ENCODE results near the gene KRTAP6-1.

The KRTAP6-1 gene, protein sequence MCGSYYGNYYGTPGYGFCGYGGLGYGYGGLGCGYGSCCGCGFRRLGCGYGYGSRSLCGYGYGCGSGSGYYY

DNA sequence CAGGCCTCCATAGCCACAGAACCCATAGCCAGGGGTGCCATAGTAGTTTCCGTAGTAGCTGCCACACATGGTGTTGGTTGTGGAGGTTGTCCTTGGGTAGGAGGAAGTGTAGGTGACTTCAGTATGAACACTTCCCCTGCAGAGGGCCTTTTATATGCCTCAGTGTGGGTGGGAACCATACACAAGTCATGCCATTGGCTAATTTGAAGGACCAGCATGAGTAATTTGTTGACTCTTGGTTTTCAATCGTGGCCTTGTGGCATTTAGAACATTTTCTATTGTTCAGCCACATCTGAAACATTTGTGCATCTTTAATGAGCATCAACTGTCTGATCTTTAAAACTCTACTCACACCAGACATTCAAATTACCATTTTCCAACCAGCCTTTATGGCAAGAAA, at the start of gene KRTAP6-1:
TSS of gene KRTAP6-1 (minus strand) at position 95 of the 400 bp plus-strand sequence. CDS start at position 69, 26 bp downstream.
- no peak for DNase-seq

DNA sequence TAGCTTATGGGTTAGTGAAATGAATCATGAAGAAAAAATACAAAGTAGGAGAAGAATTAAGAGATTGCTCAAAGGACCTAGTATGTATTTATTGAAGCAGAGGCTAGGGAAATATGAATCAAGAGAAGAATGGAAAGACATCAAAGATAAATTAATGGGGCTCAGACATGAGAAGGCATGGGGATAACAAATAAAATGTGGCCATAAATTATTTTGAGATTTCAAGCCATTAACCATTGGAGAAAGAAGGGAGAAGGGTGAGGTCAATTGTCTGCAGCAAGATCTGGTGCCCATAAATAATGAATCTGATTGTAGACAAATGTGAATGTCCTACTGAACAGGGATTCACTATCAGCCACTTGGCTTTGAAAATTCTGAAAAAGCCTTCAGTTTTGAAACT, 39.2 kb upstream of the KRTAP6-1 start:
- no peak for DNase-seq

DNA sequence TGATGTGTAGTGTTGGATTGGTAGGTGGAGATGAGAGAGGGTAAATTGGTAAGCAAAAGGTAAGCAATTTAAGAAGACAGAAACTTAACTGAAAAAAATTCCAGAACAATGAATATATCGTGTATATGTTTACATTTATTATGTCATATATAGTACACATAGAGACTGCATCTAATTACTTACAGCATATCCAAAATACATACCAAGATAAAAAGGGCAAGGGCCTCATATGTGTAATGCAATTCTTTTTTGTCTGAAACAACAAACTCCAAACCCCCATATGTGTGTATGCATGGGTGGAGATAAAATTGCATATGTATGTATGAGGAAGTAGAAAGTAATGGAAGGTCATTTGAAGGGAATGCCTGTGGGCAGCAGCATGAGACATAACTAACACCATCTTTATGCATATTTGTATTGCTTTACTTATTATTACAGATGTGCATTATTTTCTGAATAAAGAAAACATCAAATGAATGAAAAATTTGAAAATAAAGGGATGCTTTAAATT, 33.2 kb upstream of the KRTAP6-1 start:
- no peak for DNase-seq

DNA sequence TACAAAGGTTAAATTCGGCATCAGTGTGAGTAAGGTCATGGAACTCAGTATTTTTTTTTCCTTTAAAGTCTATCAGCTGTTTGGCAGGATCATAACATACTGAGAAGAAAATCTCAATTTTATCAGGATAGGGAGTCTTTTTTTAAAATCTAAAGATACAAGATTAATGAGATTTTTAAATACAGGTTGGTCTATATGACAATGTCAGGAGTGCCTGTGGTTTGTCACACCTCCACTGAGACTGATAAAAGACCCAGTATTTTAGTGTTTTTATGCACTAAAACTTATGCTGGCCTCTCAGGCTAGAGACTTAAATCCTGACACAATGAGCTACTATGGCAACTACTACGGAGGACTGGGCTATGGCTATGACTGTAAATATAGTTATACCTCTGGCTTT, 28.8 kb upstream of the KRTAP6-1 start, which contains the start of gene KRTAP20-3:
TSS of gene KRTAP20-3 (plus strand) at position 301 of the 400 bp plus-strand sequence.
- DNase-seq, result no peak

DNA sequence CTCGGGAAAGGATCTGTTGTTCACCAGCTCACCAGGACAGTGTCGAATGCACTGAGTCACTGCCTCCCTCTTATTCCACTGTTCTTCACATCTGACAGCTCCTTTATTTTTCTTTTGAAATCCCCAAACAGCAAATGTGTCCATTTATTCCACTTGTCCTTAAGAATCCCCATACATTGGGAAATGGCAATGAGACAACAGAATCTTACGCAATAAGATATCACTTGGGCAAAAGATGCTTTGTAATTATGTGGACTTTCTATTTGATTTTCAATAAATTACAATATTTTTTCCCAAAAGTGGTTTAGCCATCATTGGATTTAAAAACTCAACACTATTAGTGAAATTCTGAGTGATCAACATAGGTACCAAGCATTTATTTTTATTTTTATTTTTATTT, 25.0 kb upstream of the KRTAP6-1 start:
- DNase-seq, result no peak

DNA sequence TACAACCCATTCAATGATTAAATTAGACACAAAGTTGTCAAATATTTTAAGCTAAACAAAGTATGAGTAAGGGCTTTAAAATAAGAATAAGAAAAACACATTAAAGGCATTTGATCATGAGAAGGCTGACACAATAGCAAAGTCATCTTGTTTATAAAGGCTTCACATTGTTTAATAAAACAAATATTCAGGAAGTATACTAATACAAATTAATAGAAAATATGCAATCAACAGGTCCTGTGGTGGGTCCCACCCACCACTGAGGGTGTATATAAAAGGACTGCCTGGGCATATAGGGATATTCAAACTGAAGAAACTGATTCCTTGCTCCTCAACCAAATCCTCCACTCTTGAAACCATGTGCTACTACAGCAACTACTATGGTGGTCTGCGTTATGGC, 21.2 kb upstream of the KRTAP6-1 start, which contains the start of gene KRTAP20-2:
TSS of gene KRTAP20-2 (plus strand) at position 301 of the 400 bp plus-strand sequence. CDS start at position 359, 58 bp downstream.
- no peak for DNase-seq

DNA sequence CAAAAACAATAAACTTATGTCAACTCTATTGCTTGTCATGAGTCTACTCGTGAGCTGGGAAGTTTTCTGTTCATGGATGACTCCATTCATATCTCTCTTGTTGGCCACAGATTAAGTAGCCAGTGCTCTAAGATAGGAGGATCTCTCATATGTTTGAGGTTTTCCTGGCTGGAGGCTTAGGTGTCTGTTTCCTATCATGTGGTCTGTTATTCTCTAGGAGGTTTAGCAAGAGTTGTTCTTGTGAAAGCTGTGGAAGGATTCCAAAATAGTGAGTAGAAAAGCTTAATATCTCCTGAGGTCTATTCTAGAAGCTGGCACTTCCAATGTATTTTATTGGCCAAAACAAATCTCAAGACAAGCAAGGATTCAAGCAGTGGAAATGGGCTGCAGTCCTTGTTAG, 15.5 kb upstream of the KRTAP6-1 start:
- DNase-seq, result no peak

DNA sequence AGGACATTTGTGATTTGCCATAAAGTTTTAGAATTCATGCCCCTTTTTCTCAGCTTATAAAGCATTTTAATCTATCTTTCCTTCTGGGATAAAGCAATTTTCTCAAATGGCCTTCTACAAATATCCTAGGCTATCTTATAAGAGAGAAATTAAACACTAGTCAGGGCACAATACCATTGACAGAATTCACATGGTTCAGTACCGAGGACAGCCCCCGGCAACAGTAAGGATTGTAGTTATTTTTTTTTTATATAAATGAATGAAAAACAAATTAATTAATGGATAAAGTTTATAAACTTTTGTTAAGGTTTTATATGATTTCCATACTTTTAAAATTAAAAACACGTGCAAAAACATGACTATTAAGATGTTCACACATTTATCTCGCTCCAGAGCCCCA, 14.4 kb upstream of the KRTAP6-1 start:
- DNase-seq, result no peak

DNA sequence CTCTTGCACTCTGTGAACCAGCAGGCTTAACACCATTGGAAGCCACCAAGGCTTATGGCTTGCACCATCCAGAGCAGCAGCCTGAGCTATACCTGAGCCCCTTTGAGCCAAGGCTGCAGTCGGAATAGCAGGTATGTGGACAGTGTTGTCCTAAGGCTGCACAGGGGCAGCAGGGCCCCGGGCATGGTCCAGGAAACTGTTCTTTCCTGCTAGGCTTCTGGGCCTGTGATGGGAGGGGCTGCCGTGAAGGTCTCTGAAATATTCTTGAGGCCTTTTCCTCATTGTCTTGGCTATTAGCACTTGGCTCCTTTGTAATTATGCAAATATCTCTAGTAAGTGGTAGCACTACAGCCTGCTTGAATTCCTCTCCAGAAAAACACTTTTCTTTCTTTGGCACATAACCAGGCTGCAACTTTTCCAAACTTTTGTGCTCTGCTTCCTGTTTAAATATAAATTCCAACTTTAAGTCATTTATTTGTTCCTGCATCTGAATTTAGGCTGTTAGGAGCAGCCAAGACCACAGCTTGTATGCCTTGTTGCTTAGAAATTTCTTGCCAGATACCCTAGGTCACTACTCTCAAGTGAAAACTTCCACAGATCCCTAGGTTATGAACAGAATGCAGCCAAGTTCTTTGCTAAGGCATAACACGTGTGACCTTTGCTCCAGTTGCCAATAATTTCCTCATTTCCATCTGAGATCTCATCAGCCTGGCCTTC, 11.9 kb upstream of the KRTAP6-1 start:
- DNase-seq, result no peak

DNA sequence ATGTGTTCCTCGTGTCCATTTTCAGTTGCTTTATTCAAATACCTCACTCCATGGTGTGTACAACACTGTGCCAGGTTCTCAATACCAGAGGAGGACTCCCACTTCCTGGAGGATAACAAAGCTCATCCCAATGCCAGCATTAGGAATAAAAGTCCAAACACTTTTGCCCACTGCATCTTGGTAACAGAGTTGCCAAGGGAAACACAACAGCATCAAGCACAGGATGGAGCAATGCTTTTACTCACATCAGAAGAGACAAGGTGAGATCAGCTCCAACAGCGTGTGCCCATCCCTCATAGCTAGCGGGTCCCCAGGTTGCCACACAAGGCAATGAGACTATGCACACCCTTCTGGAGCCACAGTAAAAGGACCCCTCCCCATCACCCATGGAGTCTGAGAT, 9.6 kb upstream of the KRTAP6-1 start:
- no peak for DNase-seq

DNA sequence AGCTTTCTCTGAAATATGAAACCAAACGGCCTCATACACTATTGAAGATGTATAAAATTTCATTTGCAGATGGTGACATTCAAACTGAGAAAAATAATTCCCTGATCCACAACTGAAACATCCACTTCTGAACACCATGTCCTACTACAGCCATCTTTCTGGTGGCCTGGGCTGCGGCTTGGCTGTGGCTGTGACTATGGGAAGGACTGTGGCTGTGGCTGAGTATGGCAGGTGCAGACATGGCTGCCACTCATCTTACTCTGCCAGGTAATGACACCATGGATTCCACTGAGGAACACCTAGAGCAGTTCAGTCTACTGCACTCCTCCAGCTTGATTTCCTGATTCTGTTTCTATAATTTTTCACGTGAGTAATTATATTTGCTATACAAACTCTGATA, 6.8 kb upstream of the KRTAP6-1 start, which contains the start of gene KRTAP20-4:
TSS of gene KRTAP20-4 (plus strand) at position 106 of the 400 bp plus-strand sequence.
- no peak for DNase-seq

DNA sequence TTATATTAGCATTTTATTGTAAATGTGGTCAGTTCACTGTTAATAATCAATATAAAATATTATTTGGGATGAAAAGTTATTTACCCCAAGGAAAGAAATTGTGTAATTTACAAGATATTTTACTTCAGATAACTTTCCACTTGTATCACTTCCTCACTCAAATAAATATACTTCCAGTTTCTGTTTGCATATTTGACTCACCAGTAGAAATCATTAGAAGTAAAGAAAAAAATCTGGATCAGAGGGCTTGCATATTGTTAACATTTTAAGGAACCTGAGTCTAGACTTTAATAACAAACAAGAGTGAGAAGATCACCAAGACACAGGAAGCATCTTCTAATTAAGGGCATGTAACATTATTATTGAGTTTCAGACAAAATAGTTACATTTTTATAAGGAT, 6.3 kb upstream of the KRTAP6-1 start:
- DNase-seq, result no peak

DNA sequence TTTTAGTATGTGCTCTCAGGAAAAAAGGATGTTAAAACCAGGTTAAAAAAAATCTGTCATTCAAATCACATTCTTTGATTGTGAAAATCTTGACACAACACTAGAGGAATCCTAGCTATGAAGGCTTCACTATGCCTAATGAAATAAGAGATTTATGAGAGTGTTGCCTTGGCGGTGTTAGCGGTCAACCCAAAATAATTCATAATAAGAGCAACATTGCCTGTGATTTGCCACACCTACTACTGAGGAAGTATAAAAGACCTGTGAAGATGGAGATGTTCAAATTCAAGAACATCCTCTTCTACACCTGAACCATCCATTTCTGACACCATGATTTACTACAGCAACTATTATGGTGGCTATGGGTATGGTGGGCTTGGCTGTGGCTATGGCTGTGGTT, 2.4 kb upstream of the KRTAP6-1 start, which contains the start of gene KRTAP20-1:
TSS of gene KRTAP20-1 (plus strand) at position 301 of the 400 bp plus-strand sequence. CDS start at position 331, 30 bp downstream.
- no peak for DNase-seq

DNA sequence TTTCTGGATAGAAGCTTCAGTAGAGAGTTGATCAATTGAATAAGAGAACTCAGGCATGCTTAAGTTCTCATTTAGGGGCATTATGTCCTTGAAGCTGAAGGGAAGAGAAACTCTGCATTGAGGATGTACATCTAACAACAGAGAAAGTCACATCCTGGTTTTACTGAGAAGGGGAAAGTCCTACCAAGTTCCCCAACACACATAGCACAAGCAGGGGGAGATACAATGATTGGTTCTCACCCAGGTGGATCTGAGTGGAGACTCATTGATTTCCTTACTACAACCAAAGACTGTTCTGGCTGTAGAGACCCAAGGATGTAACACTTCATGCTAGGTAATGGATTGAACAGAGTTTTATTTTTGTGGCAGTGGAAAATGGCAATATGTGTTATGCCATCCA, 1.5 kb upstream of the KRTAP6-1 start:
- DNase-seq, result no peak

DNA sequence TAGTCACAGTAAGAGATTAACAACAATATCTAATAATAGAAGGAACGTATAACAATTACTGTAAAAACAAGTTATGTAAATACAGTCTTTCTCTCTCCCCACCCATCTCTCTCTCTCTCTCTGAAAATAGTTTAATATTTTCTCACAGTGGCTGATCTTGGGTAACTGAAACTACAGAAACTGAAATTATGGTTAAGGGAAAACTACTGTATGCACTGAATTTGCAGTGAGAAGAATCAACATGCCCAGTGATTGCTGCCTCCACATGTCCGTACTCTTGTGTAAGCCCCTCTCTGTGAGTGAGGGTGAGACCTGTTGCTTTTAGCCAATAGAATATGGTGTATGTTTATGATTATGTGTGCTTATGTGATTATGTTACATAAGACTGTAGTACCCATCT, 1.6 kb downstream of the KRTAP6-1 start:
- DNase-seq, result no peak

DNA sequence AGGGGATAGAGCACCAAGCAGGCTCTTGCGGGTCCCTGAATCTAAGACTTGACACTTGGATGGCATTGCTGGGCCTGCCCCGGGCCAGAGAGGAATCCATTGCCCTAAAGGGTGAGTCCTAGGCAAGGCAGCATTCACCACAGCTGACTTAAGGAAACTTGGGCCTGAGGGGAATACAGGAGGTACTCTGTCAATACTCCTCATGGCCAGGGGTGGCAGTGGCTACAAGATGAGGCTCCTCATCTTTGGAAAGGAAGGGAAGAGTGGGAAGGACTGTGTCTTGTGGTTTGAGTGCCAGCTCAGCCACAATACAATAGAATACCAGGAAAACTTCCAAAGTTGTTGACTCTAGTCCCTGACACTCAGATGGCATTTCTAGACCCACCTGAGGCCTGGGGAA, 7.8 kb downstream of the KRTAP6-1 start:
- no peak for DNase-seq

DNA sequence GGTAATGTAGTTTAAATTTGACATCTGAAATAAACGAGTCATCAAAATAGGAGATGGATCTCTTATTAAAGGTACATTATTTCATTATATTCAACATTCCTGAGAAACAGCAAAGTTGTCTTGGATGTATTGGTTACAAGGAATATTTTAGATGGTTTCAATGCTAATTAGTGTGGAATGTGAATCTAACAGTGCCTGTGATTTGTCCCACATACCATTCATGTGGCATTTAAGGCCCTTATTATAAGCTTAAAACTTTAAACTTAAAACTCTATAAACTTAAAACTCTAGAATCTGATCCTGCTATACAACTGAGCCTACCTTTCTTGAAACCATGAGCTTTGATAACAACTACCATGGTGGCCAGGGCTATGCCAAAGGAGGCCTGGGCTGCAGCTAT, 12.9 kb downstream of the KRTAP6-1 start, which contains the start of gene KRTAP22-1:
TSS of gene KRTAP22-1 (plus strand) at position 301 of the 400 bp plus-strand sequence.
- DNase-seq, result no peak

DNA sequence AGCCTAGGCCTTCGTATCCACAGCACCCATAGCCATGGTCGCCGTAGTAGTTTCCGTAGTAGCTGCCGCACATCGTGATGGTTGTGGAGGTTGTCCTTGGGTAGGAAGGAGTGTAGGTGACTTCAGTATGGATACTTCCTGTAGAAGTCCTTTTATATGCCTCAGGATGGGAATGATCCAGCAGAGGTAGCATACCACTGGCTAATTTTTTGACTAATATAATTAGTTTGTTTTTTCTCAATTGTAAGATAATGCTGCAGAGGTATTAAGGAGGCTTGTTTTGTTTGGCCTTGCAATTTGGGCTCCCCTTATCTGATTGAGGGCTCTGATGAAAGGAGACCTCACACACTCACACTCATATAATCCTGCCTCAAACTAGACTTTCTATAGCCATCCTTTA, 14.9 kb downstream of the KRTAP6-1 start, which contains the start of gene KRTAP6-2:
TSS of gene KRTAP6-2 (minus strand) at position 101 of the 400 bp plus-strand sequence. CDS start at position 73, 28 bp downstream.
- DNase-seq, result no peak

DNA sequence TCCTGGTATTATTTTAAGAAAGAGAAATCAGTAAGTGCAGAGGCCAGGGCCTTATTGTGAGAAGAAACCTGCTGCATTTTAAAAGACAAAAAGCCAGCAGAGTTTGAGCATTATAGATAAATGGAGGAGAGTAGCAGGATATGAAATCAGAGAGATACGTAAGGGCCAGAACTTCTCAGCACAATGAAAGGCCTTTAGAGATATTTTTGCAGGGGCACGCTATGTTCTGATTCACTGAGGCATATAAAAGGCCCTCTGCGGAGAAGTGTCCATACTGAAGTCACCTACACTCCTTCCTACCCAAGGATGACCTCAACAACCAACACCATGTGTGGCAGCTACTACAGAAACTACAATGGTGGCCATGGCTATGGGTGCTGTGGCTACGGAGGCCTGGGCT, 21.6 kb downstream of the KRTAP6-1 start, which contains the start of gene KRTAP6-3:
TSS of gene KRTAP6-3 (plus strand) at position 301 of the 400 bp plus-strand sequence. CDS start at position 307, 6 bp downstream.
- DNase-seq, result no peak

DNA sequence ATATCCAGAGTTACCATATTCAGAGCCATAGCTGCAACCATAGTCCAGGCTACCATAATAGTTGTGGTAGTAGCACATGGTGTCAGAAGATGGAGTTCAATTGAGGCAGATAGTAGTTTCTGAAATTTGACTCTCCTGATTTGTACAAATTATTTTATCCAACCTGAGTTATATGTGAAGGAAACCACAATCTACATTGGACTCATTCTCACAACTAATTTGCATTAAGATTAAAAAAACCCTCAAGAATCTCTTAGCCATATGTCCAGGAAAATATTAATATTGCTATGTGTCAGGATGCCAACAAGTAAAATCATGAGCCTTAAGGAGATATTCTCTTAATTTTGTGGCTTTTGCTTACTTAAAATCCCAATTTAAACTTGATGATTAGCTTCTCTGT, 23.4 kb downstream of the KRTAP6-1 start, which contains the start of gene KRTAP22-2:
TSS of gene KRTAP22-2 (minus strand) at position 101 of the 400 bp plus-strand sequence.
- DNase-seq, result no peak

DNA sequence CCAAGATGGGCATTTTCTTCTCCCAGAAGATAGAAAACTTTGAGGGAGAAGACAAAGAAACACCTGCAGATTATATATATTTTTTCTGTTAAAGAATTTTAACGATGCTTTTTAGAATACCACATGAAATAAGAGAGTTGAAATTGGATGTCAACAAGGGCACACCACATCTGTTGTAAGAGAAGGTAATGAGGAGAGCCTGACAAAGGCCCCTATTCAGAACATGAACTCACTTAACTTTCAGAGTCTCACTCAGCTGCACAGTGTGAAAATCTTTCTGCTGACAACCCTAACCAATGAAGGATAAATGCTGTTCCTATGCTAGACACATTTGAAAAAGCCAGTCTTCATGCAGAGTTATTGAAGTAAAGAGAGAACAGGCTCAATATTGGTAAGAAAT, 30.9 kb downstream of the KRTAP6-1 start:
- no peak for DNase-seq

DNA sequence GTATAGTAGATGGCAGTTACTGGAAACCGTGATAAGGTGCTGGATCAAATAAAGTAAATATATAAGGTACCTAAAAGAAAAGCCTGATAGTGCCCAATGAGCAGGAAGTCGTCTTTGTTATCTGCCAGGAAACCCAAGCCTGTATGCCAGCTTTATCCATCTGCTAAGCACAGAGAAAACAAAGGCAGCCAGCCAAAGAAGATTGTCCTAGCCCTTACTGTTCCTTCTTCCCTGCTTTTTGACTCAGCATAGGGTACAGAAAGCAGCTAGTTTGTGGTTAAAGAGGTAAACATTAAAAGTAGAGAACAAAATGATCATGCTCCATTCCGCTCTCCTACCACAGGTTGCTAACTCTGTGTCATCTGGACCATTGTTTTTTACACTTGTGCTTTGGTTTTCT, 33.6 kb downstream of the KRTAP6-1 start:
- peak in 1 of 2 experiments; percentile 19 for DNase-seq

DNA sequence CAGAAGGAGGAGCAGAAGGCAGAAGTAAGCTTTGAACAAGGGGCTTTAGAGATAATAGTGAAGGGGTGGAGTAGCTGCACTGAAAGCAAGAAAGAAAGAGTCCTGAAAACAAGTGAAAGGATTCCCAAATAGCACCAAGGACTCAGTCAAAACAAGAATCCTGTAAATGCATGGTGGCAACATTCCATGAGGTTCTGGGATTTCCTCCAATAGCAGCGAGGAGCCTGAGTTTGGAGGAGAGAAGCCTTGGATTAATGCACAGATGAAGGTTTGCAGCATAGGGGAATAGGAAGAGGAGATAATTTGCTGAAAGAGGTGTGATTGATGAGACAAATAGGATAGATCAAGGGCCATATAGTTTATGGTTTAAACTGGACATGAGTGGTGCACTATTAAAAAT, 34.4 kb downstream of the KRTAP6-1 start:
- no peak for DNase-seq

DNA sequence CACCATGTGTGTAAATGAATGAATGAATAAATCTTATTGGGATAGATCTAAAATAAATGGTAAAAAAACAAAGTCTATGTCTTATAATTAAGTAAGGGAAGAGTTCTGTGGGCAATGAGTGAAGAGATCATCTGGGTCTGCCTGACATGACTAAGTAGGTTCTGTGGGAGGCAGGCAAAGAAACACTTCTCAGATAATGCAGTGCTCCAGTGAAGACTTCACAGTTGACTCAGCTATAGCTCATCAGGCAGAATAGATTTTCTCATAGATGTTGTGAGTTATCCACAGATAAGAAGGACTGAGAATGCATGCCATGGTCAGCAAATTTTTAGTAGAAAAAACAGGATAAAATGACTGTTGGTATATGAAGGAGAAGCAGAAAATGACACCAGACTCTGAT, 36.0 kb downstream of the KRTAP6-1 start:
- DNase-seq, result no peak

Measured in NCI-H2081 (cell line).